Measurements from ENCODE around the gene MRPS2.
"Not testable (repeated sequence)": the region's sequence is repeated elsewhere in the genome, so short reads cannot be mapped to it uniquely, and the experiment has no call there.

Gene MRPS2

DNA sequence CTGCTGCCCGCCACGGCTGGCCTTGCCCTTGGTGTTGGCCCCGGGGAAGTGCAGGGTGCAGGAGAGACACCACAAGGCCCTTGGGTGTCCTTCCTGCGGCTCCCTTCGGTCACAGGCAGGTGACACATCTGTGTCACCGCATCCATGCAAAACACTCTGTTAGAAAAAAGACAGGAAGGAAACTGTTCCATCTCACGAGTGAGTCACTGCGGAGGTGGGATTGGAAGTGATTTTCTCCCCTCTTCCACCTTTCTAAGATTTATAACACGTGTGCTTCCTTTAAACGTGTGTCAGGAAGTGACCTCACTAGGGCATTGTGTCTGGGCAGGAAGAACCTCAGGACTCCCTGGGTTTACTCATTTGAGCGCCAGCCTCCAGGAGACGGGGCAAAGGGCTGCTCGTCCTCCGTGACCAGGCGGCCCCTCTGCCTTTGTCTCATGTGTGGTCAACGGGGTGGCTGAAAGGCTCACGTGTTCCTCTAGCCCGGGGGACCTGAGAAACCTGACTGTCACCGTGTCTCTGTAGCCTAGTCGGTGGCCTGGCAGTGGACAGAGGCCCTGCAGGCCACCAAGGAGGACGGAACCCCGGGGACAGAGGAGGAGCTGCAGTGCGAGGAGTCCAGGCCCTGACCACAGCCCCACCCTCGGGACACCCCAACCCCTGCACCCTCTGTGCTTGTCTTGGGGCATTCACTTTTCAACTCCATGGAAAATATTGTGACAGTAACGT lies 15.8 kb downstream of the MRPS2 start:
- DNase-seq: no peak

DNA sequence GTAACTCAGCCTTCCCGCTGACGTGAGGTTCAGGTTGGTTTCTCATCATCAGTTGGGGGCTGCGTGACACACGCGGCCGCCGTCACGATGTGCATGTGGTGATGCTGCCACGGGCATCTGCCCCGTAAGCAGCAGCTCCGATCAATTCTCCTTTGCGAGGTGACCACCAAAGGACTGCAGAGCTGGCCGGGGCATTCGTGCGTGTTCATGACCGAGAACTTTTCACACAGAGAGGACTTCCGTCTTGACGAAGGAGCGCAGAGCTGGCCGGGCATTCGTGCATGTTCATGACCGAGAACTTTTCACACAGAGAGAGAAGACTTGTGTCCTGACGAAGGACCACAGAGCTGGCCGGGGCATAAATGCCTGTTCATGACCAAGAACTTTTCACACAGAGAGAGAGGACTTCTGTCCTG lies 16.9 kb downstream of the MRPS2 start:
- DNase-seq: no peak

DNA sequence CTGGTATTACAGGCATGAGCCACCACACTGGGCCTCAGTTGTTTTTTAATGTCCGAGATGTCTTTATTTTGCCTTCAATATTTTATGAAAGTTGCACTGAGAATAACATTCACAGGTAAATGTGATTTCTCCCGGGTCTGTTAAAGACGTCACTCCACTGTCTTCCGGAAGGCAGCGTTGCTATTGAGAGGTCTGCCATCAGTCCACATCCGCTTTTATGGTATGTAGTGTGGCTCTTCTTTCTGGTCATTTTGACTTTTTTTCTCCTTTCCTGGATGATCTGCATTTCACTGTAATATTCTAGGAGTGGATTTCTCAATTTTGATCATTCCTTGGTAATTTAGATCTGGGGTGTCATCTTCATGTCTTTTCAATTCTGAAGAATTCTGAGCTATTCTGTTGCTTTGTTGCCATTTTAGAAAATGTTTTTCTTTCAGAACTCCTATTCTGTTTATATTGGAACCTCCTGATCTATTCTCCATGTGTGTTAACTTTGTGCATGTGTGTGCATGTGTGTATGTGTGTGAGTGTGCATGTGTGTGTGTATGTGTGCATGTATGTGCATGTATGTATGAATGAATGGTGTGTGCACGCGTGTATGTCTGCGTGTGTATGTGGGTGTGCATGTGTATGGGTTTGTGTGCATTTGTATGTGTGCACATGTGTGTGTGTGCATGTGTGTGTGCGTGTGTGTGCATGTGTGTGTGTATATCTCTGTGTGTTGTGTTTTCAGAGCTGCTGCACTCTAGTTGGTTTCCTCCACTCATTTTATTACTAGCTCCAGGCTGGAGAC lies 18.9 kb downstream of the MRPS2 start:
- no peak for DNase-seq

DNA sequence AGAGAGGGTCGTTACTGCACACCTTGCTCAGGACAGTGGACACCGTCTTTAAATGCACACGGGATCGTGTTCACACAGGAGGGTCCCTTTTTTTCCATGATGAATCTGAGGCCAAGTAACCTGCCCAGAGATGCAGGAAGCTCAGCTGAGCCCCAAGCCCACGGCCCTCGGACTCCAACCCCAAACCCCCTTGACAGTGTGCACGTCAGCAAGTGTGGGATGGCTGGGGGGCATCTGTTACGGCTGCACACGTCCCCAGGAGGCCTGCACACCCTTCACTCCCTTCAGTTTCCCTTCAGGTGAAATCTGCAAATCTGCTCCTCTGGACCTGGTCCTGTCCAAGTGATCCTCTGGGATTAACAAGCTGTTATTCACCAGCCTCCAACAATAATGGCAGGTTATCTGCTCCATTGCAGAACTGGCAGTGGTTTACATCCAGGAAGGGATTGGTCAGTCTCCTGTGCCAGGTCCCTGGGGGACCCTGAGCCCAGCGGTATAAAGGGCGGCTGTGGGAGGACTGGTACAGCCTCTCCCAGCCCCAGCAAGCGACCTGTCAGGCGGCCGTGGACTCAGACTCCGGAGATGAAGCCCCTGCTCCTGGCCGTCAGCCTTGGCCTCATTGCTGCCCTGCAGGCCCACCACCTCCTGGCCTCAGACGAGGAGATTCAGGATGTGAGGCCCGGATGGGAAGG lies 20.6 kb downstream of the MRPS2 start, which contains the start of gene LCN1:
LCN1 (plus strand) TSS at position 525 of the 692 bp plus-strand sequence; CDS start at position 583, 58 bp downstream.
- no peak for DNase-seq

DNA sequence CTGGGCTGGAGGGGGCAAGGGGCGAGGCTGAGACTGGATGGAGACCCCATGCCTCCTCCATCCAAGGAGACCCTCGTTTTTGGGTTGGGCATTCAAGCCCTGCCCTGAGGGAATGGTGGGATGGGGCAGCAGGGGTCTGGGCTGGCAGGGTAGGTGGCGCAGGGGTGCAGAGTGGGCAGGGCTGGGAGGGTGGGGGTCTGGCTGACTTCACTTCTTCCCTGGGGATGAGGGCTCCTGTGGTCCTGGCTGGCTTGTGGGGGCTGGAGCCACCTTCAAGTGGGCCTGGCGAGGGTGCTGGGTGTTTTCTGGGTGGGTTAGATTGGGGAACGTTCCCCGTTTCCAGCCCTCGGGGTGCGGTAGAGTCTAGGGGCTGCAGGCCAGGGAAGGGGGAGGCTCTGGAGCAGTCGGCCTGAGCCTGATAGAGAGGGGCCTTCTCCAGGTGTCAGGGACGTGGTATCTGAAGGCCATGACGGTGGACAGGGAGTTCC lies 21.2 kb downstream of the MRPS2 start:
- no peak for DNase-seq

DNA sequence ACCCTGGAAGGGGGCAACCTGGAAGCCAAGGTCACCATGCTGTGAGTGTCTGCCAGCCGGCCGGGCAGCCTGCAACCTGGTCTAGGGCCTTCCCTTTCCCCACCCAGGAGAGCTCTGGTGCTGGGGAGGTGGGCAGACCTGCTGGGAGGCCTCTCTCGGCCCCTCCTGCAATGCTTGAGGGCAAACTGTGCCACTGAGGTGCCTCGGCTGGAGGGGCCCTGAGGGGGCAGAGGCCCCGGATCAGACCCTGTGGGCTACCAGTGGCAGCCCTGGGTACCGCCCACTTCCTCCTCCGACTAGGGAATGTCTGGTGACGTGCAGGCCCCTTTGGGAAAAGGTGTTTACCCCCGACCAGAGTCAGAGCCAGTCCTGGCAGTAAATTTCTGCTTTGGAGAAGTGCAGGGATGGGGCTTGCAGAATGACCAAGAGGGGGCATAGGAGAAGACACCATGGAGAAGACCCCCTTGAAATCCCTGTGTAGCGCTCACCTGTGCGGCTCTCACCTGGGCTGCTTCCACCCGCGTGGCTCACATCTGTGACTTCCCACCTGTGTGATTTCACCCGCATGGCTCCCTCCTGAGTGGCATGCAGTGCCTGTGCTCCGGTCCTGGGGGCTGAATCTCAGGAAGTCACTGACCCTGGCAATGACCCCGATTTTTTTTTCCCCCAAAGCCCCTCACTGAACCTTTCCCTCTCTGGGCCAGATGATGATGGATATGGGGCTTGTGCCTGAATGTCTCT lies 21.8 kb downstream of the MRPS2 start:
- DNase-seq: no peak

DNA sequence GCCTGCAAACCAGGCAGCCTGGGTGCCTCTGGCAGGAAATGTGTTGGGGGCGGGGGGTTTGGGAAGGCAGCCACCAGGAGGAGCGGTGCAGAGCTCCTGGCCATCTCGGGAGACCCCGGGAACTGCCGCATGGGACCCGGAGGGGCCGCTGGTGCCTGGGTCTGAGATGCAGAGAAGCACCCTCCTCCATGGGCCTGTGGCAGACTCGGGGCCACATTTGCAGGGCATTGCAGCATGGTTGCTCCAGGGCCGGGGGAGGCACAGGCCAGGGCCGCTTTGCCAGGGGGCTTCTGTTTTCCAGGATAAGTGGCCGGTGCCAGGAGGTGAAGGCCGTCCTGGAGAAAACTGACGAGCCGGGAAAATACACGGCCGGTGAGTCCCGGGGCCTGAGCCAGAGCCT lies 22.4 kb downstream of the MRPS2 start:
- no peak for DNase-seq

DNA sequence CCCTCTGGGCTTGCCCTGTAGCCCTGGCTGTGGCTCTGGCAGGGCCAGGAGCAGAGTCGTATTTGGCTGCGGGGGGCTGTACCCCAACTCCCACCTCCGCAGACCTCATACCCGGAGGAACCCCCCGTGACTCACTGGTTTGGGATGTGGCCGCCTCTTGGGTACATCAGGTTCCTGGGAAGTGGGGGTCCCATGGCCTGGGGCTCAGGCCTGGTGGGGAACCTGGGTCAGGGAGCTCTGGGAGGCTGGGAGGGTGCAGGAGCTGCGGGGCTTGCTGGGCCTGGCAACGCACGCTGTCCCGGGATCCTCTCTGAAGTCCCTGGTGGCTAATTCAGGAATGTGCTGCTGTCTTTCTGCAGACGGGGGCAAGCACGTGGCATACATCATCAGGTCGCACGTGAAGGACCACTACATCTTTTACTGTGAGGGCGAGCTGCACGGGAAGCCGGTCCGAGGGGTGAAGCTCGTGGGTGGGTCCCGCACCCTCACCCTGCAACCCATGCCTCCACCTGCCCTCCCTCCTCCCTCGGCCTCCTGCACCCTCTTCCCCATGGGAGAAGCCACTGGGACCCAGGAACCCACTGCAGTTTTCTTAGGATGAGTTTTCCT lies 23.1 kb downstream of the MRPS2 start:
- no peak for DNase-seq

DNA sequence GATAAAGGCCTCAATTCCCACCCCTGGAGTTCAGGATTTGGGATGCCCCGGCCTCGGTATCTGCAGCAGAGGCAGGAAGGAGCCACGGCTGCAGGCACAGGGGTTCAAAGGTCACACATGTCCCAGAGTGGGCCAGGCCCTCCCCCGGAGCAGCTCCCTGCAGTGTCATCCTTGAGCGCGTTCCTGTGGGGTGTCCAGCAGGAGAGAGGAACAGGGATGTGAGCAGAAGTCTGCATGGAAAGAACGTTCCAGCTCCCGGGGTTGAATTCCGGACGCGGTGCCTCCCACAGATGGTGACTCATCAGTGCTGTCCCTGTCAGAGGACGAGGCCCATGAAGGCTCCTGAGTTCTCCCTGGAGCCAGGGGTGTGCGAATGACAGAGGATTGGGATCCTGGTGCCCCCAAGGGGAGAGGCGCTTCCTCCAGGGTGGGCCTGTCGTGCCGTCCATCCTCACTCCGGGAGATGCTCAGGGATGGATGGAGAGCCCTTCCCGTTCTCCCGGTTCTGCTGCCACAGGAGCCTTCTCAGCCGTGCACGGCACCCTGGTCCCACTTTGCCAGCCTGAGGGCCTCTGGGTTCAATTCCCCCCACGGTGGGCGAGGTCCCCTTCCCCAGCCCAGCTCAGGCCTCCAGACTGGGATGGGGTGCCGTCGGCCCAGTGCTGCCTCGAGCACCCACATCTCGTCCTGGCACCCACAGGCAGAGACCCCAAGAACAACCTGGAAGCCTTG lies 23.8 kb downstream of the MRPS2 start:
- no peak for DNase-seq

DNA sequence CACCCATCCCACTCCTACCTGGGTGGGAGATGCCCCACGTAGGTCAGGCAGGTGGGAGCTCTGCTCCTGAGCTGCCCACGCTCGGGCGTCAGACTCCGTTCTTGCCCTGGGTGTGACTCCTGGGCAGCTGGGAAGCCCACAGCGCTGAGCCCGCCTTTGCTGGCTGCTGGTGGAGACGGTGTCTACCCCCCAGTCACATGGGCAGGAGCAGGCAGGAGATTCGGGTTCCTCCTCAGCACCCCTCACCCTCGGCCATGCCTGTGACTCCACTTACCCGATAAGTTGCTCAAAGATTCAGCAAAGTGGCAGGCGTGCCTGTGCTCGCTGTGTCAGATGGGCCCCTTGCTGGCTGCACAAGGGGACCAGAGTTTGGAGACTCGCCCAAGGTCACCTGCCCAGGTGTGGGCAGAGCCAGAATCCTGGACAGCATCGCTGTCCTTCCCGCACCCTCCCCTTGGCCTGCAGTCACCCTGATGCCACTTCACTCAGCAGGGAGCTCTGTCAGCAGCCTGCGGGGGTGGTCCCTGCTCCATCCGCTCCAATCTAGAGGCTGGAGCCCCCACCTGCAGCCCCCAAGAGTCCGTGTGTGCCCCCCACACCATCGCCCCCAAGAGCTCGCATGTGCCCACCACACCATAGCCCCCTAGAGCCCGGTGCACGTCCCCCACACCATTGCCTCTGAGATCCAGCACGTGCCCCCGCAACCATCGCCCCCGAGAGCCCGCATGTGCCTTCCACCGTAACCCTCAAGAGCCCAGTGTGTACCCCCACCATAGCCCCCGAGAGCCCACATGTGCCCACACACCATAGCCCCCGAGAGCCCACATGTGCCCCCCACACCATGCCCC lies 25.0 kb downstream of the MRPS2 start:
- DNase-seq: no peak

DNA sequence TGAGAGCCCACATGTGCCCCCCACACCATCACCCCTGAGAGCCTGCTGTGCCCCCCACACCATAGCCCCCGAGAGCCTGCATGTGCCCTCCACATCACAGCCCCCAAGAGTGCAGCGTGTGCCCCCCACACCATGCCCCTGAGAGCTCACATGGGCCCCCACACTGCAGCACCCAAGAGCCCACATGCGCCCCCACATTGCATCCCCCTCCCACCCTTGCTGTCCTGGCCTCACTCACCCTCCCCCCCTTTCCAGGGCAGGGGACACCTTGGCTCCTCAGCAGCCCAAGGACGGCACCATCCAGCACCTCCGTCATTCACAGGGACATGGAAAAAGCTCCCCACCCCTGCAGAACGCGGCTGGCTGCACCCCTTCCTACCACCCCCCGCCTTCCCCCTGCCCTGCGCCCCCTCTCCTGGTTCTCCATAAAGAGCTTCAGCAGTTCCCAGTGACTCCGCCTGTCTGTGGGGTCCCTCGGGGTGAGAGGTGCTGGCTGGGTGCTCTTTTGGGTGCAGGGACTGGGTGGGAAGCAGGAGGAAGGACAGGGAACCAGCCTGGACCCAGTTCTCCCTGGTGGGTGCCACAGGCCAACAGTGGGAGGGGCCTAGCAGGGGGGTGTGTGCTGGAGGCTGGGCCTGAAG lies 25.7 kb downstream of the MRPS2 start:
- DNase-seq: no peak

DNA sequence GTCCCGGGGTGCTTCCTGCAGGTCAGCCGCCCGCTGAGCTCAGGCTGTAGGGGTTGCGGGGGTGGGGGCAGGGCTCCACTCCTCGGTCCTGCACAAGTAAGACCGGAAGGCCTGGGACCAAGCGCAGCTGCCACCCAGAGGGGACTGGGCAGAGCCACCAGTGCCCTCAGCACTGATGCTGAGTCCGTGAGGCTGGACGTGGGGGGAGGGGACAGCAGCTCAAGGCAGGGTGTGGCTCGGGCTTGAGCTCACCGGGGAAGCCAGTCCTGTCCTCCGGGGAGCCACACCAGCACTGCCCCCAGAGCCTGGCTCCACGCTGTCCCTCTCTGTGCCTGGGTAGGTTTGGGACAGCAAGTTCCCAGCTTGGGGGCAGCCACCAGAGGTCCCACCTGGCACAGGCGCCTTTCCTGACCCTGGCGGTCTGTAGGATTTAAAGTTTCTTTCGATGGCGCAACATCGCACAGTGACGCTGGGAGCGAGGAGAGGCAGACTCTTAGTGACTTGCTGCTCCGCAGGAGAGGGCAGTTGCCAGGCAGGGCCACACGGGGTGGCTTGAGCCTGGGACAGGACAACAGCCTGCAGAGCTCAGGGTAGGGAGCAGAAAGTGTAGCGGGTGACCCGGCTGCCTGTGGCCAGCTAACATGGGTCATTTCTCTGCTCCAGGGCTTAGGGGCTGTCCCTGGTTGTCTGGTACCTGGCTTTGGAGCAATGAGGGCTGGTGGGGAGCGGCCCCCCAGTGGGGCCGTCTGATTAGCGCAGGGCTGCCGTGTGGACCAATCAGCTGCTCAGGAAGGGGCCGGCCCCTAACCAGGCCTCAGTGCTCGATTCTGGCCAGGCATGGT lies 26.5 kb downstream of the MRPS2 start:
- no peak for DNase-seq

DNA sequence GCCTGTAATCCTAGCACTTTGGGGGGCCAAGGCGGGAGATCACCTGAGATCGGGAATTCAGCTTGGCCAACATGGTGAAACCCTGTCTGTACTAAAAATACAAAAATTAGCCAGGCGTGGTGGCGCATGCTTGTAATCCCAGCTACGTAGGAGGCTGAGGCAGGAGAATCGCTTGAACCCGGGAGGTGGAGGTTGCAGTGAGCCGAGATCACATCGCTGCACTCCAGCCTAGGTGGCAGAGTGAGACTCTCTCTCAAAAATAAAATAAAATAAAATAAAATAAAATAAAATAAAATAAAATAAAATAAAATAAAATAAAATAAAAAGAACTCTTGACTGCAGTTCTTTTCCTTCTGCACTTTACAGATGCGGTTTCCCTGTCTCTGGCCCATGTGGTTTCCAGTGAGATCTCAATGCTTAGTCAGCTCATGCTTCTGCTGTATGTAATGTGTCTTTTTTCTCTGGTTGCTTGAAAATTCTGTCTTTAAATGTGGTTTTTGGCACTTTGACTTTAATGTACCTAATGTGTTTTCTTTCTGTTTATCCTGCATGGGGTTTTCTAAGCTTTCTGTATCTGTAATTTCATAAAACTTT lies 28.5 kb downstream of the MRPS2 start:
- not testable (repeated sequence) for DNase-seq

DNA sequence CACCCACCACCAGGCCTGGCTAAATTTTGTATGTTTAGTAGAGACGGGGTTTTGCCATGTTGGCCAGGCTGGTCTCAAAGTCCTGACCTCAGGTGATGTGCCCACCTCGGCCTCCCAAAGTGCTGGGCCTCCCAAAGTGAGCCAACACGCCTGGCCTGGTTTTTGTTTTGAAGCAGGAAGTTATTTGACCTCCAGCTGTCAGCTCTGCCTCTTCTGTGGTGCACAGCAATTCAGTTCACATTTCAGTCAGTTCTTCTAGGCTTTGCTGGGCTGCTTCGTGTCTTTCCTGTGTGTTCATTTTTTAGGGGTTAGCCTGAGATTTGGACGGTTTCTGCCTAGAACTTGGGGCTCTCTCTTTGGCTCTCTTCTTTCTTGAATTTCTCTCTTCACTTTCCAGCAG lies 29.7 kb downstream of the MRPS2 start:
- DNase-seq: no peak

DNA sequence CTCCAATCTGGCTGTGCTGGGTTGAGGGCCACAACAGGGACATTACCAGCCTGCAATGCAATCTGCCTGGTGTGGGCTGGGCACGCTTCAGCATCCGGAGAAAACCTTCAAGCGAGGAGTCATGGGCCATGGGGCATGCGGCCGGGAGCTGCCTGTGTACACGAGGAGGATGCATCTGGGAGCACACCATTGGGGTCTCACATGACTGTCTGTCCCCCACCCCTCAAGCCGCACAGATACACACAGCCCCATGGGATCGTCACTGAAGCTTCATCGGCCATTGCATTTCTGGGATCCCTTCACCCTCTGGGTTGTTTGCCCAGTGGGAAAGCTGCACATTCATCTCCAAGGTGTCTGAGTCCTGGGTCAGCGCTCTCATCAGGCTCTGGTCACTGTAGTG lies 30.6 kb downstream of the MRPS2 start:
- DNase-seq: no peak

DNA sequence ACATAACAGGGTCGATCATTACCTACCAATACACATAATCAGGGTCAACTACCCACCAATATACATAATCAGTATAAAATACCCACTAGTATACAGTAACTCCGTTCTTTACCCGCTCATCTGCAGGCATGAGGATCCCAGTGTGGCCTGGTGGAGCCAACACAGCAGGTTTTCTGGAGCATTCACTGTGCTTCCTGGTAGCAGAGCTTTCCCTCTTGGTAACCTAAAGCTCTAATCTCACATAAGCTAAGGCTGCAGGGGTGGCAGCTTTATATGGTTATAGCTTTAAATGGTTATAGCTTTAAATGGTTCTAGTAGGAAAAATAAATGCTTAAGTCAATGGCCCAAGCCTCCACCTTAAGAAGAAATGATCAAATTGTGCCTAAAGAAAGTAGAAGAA lies 32.6 kb downstream of the MRPS2 start:
- DNase-seq: peak; percentile 22

DNA sequence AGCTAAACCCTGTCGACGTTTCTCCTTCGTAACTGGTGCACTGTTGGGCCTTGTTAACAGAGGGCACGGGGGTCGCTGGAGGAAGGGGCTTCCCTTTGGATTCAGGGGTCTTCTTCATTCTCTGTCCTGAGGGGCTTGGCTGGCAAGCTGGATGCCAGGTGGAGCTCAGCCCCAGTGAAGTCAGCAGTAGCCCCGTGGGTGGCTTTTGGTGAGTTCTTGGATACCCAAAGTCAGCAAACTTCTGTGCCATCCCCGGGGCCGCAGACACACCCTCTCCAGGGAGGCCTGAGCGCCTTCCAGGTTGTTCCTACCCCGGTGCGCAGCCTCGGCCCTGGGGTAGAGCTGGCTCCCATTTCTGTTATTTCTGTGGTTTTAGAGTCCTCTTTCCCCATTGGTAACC lies 33.2 kb downstream of the MRPS2 start:
- DNase-seq: no peak

DNA sequence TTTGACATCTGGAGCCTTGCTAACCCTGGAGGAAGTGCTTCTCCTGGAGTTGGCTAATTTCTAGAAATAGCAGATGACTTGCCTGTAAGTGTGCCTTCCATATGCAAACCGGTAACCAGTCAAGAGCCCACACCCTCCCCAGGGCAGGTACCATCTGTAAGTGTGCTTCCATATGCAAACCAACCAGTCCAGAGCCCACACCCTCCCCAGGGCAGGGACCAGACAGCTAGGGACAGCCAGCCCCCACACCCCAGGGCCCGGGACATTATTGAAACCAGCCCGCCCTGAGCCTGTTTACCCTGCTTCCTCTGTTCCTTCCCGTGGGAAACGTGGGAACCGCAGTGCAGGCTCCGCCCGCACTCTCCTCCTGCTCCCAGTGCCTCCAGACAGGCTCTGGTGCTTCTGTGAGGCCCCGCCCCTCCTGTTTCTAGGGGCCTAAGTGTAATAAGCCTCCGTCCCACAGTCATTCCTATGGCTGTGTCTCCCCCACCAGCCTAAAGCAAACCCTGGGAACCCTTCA lies 33.8 kb downstream of the MRPS2 start:
- not testable (repeated sequence) for DNase-seq
